Skeletal muscle cell (primary cell): ENCODE results near the gene VSIG10L.

ENCODE experiments used
- DNase-seq: peaks from one replicate; pipeline ENCODE4 v3.0.0-alpha.2; 2010; ENCODE audit warnings: low read depth
- H3K4me3 ChIP-seq: 2 replicates; pipeline ENCODE4 v1.5.1; 2011; ENCODE audit warnings: low read depth, mild to moderate bottlenecking, control low read depth, low read length, moderate library complexity

The VSIG10L gene

GRCh38 chr19:51321799-51322198 lies 20.1 kb downstream of the VSIG10L start:
- no peak overlapping the region for H3K4me3 ChIP-seq

GRCh38 chr19:51320280-51320657 lies 21.7 kb downstream of the VSIG10L start:
- no peak for DNase-seq
- H3K4me3 ChIP-seq, result no peak overlapping the region

More at GRCh38 chr19:51321799-51322198, 20.1 kb downstream of the VSIG10L start:
- DNase-seq, result no peak

GRCh38 chr19:51319649-51320279 lies 22.2 kb downstream of the VSIG10L start:
- DNase-seq, result no peak
- no peak overlapping the region for H3K4me3 ChIP-seq

- H3K4me3 ChIP-seq, result no peak overlapping the region
- DNase-seq, result no peak
Measured at GRCh38 chr19:51318687-51319648, 23.0 kb downstream of the VSIG10L start.

- DNase-seq, result no peak
- H3K4me3 ChIP-seq, result no peak overlapping the region
Measured at GRCh38 chr19:51317968-51318367, 24.0 kb downstream of the VSIG10L start.

GRCh38 chr19:51317376-51317775 lies 24.6 kb downstream of the VSIG10L start:
- no peak for DNase-seq

GRCh38 chr19:51316688-51317087 lies 25.3 kb downstream of the VSIG10L start:
- H3K4me3 ChIP-seq, result no peak overlapping the region

More at GRCh38 chr19:51317376-51317775, 24.6 kb downstream of the VSIG10L start:
- no peak overlapping the region for H3K4me3 ChIP-seq

GRCh38 chr19:51311351-51312257 lies 30.3 kb downstream of the VSIG10L start, which contains the start of gene IGLON5:
TSS of gene IGLON5 (plus strand) at chr19:51311644. CDS start at chr19:51311848, 204 bp downstream.
- DNase-seq, result no peak
- H3K4me3 ChIP-seq, result no peak within 1 kb of the TSS

More at GRCh38 chr19:51316688-51317087, 25.3 kb downstream of the VSIG10L start:
- no peak for DNase-seq

- no peak for DNase-seq
- no peak overlapping the region for H3K4me3 ChIP-seq
Measured at GRCh38 chr19:51305479-51305878, 36.5 kb downstream of the VSIG10L start.

GRCh38 chr19:51301266-51301665 lies 40.7 kb downstream of the VSIG10L start:
- H3K4me3 ChIP-seq, result no peak overlapping the region
- DNase-seq, result no peak

- H3K4me3 ChIP-seq, result no peak overlapping the region
- no peak for DNase-seq
Measured at GRCh38 chr19:51297406-51297805, 44.5 kb downstream of the VSIG10L start.

GRCh38 chr19:51296336-51297093 lies 45.4 kb downstream of the VSIG10L start:
- DNase-seq, result no peak

GRCh38 chr19:51295382-51296126 lies 46.4 kb downstream of the VSIG10L start:
- no peak overlapping the region for H3K4me3 ChIP-seq
- DNase-seq, result no peak

More at GRCh38 chr19:51296336-51297093, 45.4 kb downstream of the VSIG10L start:
- H3K4me3 ChIP-seq, result no peak overlapping the region

- no peak overlapping the region for H3K4me3 ChIP-seq
- no peak for DNase-seq
Measured at GRCh38 chr19:51294977-51295375, 47.0 kb downstream of the VSIG10L start.

GRCh38 chr19:51294211-51294976 lies 47.5 kb downstream of the VSIG10L start:
- DNase-seq, result no peak
- H3K4me3 ChIP-seq, result no peak overlapping the region

GRCh38 chr19:51293571-51294210 lies 48.2 kb downstream of the VSIG10L start:
- no peak for DNase-seq
- H3K4me3 ChIP-seq, result no peak overlapping the region

GRCh38 chr19:51292971-51293370 lies 49.0 kb downstream of the VSIG10L start:
- H3K4me3 ChIP-seq, result no peak overlapping the region
- DNase-seq, result no peak
